TTC549 (cell line): ENCODE data around the gene NCKAP5.
"Not testable (repeated sequence)": the region's sequence is repeated elsewhere in the genome, so short reads cannot be mapped to it uniquely, and the experiment has no call there.

ENCODE experiments used
- FAIRE-seq: peaks from 2 replicates; lab custom pipeline; 2012; peaks lifted over from hg19 to GRCh38; lab: Jason Lieb, UNC

Gene NCKAP5

DNA sequence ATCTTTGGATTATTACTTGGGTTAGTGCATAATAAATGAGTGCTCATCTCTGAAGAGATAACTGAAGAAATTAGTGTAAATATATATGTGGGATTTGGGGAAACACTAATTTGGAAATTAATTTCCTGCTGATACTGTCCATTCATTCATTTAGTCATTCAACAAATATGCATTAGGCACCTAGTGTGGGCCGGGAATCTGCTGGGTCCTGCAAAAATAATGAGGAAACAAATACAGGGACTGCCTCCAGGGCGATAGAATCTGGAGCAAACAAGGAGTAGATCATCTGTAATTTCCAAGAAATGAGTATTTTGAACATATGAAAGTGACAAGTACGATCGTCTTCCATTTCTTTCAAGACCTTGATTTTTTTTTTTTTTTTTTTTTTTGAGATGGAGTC is 694.5 kb downstream of the NCKAP5 start:
- FAIRE-seq, result no peak

DNA sequence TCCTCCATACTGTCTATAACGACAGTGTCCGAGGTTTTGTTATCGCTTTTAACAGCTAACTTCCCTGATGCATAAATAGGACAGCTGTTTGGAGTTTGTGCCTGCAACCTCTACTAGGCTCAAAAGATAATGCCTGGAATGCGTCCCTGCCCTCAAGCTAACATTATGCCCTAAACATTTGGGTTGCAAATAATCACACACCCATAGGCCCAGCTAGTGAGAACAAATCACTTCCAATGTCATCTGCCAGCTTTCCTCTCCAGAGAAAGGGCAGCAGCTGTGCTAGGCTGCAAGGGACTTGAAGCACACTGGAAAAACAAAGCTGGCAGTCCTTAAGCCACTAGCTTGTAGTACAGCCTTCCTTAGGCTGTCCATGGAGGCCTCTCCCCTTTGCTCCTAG is 696.4 kb downstream of the NCKAP5 start:
- FAIRE-seq, result no peak

DNA sequence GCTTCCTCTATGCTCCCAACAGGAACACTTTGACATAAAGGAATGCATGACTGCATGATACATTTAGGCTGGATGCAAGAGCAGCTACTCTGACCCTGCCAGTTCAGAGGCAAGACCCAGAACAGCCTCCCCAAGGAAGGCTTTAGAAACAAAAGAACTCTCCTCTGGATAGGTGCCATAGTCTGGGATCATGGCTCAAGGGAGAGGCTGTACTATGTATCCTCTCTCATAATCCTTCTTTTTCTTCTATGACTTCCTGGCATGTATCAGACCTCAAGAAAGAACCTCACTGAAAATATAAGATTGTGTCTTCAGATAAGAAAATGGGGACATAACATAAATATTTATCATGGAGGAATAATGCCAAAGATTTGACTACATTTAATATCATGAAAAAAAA is 704.3 kb downstream of the NCKAP5 start:
- no peak for FAIRE-seq

DNA sequence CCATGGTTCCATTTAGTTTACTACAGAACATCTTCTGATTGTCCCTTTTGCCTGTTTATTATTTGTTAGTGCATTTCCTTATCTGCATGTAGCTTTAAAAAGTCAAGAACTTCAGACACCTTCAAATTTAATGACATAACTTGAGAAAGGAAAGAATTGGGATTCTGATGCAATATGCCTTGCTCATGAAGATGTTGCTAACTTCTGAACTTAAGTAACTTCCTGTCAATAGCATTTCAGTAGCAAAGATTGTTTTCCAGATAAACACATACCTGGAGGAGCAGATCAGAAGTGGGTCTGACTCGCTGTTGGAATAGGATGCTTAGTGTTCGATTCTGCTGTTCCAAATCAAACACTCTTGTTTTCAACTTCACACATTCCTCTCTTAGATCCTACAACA is 708.0 kb downstream of the NCKAP5 start:
- FAIRE-seq, result no peak

DNA sequence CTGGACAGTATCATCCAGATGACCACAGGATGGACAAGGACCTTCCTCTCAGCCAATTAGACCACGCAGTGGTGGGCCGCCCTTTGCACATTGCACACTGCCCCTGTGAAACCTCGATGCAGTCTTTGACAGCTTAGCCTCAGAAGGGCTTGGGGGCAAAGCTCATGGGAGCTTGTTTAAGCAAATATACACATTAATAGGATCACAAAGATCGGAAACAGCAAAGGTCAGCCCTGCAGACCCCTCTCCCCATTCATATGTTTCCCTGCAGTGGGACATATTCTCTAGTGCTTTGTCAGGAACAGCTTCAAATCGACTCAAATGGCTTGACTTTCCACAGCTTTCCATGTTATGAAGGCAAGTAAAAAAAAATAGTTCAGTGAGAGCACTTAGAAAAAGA is 708.7 kb downstream of the NCKAP5 start:
- no peak for FAIRE-seq

DNA sequence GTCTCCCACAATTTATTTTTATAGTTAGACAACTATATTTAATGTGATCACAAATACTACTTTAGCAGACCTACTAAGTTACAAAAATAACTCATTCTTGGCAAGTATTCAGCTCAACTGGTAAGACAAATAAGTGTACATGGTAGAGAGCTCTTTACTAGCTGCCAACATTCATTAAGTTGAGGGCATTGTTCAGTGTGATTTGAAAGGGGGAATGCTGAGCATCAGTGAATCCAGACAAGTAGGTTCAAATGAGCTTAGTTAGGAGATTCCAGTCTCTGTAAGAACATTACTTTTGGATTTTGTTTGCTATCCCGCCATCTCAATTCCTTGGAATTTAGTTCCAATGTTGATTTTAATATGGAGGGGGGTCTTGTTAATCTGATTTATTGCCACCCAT is 710.9 kb downstream of the NCKAP5 start:
- FAIRE-seq, result no peak

DNA sequence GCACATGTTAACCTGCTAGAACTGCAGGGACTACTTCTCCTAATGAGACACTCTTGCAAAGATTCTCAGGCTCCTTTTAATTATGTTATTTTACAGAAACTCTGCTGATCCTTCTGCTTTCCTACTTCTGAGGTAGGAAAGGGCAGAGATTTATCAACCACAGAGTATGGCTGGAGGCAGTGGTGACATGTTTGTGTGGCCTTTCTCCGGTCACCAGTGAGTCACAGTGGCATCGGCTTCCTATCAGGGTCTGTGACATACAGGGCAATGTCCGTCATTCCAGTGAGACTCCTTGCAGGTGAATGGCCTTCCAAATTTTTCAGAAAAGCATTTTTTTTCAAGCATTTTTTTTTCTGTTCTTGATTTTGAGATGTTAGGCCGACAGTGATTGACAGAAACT is 717.6 kb downstream of the NCKAP5 start:
- FAIRE-seq, result no peak

DNA sequence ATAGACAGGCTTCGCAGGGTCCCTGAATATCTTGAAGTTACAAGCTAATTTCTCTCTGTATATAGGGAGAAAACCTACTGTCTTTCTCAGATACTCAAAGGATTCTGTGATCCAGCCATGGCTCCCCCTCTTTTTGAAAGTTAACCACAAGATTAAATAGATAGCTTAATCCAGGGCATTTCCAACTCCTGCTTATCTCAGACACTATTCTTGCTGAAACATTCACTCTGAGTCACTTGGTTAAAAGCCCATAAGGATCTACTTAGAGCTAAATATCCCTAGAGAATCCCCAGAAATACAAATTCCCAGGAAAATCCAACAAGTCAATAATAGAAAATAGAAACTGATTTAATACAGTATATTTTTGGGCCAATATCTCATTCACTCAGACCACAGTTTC is 719.1 kb downstream of the NCKAP5 start:
- no peak for FAIRE-seq

DNA sequence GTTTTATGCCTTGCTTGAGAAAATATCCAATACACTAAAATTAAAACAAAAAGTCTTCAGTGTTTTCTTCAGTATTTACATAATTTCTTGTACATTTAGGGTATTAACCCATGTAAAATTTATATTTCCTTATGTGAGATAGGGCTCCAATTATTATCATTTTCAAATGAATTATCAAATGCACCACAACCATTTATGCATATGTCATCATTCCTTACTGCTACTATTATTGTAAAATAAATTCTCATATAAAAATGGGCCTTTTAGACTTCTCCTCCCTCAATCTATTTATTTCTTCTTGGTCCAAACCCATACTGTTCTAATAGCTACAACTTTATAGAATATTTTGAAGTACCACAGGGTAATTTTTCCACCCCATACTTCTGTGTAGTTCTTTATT is 722.9 kb downstream of the NCKAP5 start:
- FAIRE-seq, result no peak

DNA sequence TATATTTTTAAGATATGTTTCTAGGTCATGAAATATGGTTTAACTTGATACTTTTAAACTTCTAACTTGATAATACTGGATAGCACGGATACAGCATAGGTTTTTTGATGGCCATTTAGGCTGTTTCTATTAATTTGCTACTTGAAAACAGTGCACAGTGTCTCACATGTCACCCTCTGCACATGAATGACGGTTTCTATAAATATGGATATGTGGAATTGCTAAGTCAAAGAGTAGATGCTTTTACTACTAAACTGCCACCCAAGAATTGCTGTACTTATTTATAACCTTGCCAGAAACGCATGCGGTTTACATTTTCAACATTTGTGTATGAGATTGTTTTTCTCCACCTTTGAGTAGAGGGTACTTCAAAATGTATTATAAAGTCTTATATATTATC is 723.7 kb downstream of the NCKAP5 start:
- no peak for FAIRE-seq

DNA sequence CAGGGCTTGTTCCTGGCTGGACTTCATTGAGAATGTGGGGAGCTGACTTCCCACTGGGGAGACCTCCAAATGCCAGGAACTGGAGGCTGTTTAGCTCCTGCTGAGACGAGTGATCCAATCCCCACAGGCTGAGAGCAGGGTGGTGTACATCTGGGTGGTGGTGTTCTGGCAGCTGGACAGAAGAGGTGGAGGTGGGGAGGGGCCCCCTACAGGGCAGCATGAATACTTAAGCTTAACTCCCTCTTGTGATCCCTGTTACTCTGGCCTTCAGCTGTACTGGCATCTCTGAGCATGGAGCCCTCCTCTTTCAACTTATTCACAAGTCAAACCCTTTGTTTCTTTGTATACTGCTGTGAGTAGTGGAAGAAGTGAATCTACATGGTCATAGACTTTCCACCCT is 730.5 kb downstream of the NCKAP5 start:
- FAIRE-seq, result no peak

DNA sequence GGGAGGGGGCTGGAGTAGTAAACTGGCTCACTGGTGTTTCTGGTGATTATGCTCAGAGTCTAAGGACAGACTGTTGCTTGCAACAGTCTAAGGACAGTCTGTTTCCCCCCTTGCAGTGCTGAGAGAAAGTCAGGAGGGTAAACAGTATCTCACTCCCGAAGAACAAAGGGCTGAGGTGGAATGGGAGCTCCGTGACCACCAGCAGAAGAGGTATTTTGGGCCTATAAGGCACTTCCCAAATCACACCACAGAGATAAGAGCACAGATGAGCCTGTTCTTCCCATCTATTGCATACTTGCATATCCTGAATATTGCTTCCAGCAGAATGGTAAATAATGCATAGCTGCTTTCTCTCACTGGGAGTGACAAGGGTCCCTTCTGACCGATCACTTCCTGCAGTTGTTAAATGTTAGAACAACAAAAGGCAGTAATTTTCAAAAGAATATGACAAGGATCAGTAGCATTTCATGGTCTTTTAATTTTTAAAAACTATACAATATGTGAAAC is 737.9 kb downstream of the NCKAP5 start:
- FAIRE-seq, result no peak

DNA sequence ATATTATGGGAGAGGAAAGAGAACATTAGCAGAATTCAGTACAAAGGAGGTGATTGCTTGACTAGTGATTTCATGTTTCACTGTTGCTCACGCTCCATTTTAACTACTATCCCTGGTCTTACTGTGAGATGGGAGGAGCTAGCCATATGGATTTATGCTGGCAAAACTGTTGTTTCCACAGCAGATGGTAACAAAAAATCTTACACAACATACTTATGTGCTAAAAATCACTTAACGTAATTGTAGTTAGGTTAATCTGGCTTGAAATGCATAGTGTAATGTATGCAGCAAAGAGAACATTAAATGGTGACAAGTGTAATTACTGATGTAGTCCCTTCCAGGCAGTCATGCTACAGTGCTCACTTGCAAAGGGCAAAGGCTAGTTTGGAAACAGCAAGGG is 742.7 kb downstream of the NCKAP5 start:
- no peak for FAIRE-seq

DNA sequence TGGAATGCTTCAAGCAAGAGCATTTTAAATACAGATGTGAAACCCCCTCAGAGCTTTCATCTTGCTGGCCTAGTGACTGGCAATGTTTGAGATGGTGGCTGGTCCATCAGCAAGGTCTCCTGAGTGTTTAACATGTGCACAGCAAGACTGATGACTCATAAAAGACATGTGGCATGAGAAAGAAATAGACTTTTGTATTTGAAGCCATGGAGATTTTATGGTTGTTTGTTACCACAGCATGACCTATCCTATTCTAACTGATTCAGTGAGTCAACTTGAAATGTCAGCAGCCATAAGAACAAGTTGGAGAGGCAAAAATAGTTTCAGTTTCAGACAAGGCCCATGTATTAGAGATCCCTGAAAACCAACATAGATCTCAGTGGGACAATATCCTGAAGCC is 743.5 kb downstream of the NCKAP5 start:
- FAIRE-seq, result no peak

DNA sequence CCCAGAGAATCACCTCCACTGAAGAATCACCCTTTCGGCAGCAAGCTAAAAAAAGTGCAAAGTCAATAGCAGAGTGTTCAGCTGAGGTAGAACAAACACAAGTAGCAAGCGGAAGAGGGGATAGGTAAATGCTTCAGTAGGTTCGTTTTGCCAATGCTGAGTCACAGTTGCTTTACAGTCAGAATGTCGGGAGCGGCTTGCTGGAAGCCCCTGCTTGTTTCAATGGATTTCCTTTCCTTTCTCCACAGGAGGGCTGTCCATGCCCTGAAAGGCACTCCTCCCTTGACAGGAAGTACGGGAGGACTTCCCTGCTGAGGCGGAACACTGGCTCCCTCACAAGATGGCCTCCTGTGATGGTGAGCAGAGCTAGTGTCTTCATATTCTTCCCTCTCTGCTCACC is 752.0 kb downstream of the NCKAP5 start:
- FAIRE-seq, result no peak

DNA sequence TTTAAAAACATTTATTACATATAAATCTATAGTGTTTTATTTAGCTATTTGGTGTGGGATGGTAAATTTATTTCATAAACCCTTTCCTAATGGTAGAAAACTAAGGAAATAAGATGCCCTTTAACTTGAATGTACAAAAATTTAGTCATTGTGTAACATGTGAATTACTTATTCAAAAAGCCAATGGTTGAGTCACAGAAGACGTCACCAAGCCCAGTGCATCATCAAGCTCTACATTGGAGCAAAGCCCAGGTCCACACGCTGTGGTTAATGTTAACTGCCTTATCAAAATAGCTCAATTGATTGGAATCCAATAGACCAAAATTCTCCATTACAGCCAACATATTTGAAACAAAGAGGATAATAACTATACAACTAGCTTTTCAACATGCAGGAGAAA is 752.7 kb downstream of the NCKAP5 start:
- no peak for FAIRE-seq

DNA sequence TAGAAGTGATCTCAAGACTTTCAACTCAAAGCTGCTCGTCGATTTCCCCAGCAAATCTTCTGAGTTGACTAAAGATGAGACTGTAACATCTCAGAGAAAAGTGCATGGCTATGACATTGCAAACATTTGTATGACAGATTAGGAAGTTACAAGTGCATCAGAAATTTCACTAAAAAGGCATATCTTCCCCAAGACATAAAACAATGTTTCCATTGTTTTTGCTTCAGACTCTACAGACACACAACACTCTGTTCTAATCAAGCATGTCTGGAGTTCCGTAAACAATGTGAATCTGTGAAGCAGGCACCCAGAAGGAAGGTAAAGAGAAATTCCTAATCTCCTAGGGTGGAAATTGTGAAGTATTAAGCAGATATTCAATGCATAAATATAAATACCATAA is 753.6 kb downstream of the NCKAP5 start:
- no peak for FAIRE-seq

DNA sequence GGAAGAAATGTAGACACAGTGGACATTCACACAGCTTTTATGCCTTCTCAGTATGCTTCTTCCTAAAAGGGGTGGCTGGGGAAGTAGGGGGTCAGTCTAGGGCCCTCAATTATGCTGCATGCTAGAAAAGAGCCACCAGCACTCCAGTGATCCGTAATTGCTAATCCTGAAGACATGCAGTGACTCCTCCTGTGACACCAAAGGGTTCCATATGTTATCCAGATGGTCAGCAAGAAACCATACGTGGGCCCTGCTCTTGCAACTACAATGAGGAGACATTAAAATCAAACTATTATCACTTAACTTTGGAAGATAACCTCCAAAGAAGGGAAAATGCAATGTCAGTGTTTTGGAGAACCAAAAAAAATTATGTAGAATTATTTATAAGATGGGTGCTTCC is 754.8 kb downstream of the NCKAP5 start:
- no peak for FAIRE-seq

DNA sequence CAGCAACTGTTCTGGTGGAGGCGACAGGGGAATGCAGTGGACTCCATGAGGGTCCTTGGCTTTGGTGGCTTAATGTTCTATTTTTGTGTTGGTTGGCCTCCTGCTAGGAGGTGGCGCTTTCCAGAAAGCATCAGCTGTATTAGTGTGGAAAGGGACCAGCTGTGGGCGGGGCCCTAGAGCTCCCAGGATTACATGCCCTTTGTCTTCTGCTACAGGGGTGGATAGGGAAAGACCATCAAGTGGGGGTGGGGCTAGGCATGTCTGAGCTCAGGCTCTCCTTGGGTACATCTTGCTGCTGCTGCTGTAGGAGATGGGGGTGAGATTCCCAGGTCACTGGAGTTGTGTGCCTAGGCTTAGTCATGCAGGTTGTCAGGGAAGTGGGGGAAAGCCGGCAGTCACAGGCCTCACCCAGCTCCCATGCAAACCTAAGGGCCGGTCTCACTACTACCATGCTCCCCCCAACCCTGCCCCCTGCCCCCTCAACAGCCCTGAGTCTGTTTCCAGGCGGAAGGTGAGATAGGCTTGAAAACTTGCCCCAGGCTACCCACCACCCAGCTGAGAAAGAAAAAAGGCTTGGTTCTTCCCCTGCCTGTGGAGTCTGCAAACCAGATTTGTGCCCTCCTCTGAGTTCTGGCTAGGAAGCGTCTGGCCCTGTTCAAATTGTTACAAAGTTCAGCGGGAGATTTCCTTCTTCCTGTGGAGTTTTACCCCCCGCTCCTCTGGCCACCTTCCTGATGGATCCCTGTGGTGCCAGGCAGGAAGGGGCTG is 756.9 kb downstream of the NCKAP5 start:
- no peak for FAIRE-seq

DNA sequence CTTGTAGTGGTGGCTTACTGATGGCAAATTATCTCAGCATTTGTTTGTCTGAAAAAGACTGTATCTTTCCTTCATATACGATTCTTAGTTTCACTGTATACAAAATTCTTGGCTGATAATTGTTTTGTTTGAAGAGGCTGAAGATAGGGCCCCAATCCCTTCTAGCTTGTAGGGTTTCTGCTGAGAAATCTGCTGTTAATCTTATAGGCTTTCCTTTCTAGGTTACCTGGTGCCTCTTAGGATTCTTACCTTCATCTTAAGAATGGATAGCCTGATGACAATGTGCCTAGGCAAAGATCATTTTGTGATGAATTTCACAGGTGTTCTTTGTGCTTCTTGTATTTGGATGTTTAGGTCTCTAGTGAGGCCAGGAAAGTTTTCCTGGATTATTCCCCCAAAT is 758.3 kb downstream of the NCKAP5 start:
- not testable (repeated sequence) for FAIRE-seq

DNA sequence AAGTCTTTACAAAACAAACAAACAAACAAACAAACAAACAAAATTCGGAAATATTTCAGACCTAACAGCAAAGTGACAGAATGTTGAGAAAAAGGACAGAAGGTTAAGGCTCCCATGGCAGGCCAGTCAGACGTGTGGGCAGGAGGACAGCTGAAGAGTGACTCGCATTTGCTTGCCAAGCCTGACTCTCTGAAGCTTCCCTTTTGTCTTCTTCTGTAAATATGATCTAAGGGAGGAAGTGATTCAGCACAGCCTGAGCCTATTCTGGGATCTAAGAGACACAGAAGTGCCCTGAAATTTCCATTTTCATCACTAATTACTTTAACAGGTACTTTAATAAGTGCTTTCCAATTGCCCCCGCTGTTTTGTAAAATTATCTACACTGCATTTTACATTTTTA is 764.2 kb downstream of the NCKAP5 start:
- no peak for FAIRE-seq

DNA sequence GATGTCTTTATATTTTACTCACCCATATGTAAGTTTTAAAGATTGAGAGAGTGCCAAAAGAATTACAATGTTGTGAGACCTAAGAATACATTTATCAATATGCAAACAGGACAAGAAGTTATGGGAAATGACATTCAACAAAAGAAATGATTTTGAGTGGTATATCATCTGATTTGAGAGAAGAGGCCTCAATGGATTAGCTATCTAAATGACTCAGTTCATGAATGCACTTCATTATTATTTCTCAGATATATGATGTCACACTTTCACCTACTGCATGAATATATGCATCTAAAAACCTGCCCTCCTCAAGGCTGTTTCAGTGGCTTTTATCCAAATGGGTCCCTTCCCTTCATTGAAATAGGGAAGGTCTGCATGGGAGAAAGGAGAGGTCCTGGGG is 769.9 kb downstream of the NCKAP5 start:
- no peak for FAIRE-seq

DNA sequence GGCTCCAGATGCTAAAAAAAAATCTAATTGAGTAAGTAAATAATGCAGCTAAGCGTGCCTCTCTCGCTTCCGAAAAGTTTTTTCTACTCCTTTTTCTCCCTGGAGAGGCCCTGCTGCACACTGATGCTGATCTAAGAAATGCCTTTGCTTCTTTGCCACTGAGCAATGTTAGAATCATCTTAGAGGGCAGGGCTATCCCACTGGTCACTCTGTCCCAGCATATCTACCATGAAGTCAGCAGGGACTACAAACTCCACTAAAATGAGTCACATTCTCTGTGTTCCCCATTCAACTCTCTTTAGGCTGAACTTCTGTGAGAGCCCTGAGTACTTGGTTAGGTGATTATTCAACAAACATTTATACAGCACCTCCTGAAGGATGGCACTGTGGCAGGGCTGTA is 770.7 kb downstream of the NCKAP5 start:
- FAIRE-seq, result no peak

DNA sequence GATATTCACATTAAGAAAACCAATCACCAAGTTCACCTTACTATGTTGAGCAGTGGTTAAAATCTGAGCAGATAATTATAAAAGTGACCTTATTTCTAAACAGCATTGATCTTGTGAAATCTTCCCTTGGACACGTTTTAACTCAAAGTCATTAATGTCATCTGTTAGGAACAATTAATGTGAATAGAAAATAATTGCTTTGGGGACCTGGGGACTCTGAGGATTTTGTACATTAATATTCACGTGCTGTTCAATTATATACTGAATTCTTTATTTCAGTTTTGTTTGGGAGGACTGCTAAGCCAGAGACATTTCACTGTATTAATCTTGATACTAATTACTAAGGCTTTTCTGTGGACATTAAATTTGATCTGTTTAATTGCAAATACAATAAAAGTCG is 771.2 kb downstream of the NCKAP5 start:
- no peak for FAIRE-seq

DNA sequence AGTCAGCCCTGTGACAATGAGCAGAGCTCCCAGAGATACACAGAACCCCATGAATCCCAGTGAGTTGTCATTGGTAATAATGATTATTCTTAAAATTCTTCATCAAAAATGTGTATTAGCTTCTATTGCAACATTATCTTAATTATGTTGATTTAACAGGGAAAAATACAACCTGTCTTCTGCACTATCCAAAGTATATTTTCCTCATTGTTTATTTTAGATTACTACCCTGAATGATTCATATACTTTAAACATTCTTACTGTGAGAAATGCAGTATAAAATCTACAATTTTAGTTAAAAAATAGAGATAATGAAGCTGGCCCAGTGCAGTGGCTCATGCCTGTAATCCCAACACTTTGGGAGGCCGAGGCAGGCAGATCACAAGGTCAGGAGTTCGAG is 773.0 kb downstream of the NCKAP5 start:
- no peak for FAIRE-seq
